GM11168 (cell line): ENCODE results near the gene SMIM45.

Source experiments
- in situ Hi-C: fragments of 300-500 bp; cut with MboI; formaldehyde crosslinking; loops from one replicate; pipeline ENCODE4 v1.12.0; 2022; ENCODE audit warnings: low sequenced_read_pairs; ENCODE audit not compliant: unreplicated experiment

SMIM45 gene

GRCh38 chr22:41915035-41915785 is 36.7 kb upstream of the SMIM45 start, which contains the start of gene SHISA8:
SHISA8 (minus strand) TSS chr22:41915074; CDS start chr22:41914667, 407 bp downstream.
- in situ Hi-C loops = no loop called here

DNA sequence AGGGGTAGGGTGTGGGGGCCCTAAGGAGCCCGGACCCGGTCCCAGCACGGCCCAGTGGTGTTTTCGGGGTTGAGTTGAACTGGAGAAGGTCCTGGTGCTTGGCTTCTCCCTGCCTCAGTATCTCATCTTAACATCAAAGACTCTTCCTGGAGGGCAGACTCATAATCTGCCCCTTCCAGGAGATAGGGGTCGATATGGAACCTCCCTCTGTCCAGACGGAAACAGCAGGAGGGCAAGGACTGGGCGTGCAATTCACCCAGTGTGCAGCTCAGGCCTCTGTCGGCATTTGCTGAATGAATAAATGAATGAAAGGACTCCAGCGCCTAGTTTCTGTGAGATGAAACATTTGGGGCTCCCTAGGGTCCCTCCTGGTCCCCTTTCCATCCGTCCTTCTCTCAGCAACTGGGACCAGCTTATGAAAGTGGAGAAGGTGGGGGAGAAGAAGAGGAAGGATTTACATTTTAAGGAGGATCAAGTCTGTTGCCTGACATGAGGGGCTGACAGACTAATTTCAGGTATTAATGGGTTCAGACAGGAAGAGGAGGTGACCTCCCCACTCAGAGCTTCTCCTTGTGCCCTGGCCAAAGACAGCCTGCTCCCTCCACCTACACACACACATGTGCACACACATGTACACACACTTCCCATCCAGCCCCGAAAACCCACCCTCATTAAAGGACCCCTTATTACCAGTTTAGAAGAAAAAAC is 36.0 kb upstream of the SMIM45 start:
- in situ Hi-C loops = no loop called here

- in situ Hi-C loops = no loop called here
Measured at GRCh38 chr22:41916745-41917358, 35.1 kb upstream of the SMIM45 start.

- in situ Hi-C loops = no loop called here
Measured at GRCh38 chr22:41917375-41917902, 34.5 kb upstream of the SMIM45 start.

- in situ Hi-C loops = no loop called here
Measured at GRCh38 chr22:41917903-41918791, 33.8 kb upstream of the SMIM45 start.

DNA sequence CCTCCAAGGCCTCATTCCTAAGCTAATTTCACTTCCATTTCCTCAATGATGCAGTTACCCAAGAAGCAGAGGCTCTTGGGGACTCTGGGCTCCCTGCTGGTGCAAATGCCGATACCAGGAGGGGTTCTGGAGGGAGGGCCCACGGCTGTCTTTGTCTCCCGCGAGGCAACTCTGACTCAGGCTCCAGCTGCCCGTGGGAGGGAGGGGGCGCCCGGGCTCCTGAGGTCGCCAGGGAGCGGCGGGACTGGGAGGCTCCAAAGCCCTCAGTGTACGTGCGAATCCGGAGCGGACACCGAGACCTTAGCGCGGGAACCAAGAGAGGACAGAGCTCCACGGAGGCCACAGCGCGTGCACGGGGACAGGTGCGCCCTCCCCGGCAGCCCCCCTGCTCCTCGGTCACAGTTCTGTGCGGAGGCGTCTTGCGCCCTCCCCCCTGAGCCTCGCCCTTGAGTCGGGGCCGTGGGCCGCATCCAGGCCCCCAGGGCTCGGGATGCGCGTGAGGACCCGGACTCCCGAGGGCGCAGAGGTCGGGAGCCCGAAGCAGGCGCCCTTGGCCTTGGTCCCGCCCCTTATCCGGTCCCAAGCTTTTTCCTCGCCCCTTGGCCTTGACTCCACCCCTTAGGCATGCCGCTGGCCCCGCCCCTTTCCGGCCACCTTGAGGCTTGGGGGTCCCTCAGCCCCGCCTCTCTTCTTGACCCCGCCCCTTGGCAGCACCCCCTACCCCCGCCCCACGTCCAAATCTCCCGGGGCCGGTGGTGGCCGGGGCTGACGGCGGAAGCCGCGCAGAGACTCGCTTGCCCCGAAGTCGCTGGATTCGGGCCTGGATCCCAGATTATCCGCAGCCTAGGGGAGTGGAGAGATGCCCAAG is 32.4 kb upstream of the SMIM45 start:
- in situ Hi-C loops = no loop called here

DNA sequence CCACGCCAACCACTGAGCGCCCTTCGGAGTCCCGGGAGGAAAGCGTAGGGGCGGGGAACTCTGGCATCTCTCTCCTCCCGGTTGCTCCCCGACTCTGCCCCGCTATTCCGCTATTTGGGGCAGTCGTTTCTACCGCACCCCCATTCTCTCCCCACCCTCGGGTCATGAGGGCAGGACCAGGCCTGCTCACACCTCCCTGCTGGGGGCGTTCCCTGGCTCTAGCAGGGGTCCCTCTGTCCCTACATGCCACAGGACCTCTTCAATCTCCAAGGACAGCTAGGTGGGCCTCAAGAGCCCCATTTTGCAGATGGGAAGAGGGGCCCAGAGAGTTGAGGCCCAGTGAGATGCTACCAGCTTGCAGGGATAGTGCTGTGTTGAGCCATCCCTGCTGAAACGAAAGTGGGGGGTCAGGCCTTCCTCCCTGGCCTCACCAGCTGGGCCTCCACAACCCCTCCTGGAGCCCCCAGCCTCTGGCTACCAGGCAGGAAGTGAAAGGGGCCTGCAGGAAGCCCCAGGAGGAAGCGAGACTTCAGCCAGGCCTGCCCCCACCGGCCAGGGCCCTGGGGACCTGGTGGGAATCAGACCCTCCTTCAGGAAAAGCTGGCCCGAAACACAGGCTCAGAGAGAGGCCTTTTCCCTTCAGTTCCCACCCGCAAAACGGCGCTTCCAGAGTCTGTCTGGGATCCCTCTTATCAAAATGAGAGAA is 31.5 kb upstream of the SMIM45 start:
- in situ Hi-C loops = no loop called here

DNA sequence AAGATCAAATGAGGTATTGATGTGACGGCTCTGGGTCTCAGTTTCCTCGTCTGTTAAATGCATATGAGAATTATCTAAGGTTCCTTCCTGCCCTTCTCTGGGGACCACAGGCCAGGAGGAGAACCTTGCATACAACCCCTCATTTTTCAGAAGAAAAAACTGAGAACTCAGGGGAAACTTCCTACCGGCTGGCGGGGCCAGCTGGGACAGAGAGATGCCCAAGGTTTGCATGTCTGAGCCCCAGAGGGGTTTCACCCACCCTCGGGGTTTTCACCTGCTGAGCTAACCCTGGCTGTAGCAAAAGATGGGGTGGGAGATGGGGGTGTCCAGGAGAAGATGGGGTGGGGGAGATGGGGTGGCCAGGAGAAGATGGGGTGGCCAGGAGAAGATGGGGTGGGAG is 29.6 kb upstream of the SMIM45 start:
- in situ Hi-C loops = no loop called here

- in situ Hi-C loops = no loop called here
Measured at GRCh38 chr22:41922940-41923594, 28.9 kb upstream of the SMIM45 start.

GRCh38 chr22:41923595-41924276 is 28.2 kb upstream of the SMIM45 start:
- in situ Hi-C loops = no loop called here

DNA sequence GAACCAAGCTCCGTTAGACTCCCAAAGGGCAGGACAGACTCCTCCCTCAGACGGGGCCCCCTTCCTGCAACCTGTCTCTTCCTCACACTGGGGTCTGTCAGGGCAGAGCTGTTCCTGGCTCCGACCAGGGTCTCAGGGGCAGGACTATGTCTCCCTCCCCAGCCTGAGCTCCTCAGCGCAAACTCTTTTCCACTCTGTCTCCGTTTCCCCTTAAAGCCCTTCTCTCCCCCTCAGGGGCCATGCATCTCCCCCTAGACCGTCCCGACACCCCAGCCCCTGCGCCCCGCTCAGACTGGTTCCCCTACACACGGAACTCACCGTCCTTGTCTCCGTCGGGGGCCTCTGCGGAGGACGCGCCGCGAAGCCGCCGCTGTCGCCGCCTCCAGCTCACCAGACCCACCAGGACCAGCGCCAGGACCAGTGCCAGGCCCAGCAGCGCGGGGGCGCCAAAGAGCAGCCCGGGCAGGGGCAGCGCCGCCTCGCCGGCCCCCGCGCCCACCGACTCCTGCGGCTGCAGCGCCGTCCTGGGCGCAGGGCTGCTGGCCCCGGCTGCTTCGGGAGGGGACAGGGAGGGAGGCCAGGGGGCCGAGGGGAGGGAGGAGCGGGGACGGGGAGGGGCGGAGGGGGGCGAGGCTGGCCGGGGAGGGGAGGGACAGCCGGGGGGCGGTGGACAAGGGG is 26.0 kb upstream of the SMIM45 start:
- in situ Hi-C loops = no loop called here

DNA sequence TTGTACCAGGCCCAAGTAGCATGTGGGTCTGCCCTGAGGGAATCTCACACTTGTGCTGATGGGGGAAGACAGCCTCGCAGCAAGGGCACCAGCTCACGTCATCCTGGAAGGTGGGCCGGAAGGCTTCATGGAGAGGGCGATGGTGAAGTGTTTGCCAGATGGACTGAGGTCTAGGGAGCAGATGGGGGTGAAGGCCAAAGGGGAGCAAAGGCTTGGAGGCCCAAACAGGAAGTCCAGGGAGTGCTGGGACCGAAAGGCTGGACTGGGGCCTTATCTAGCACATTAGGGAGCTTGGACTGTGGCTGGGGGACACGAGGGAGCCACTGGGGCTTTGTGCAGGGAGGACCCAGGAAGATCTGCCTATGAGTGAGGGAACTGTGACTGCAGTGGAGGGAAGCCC is 24.1 kb upstream of the SMIM45 start:
- in situ Hi-C loops = no loop called here

- in situ Hi-C loops = no loop called here
Measured at GRCh38 chr22:41928593-41929417, 23.1 kb upstream of the SMIM45 start.

GRCh38 chr22:41929418-41929810 is 22.5 kb upstream of the SMIM45 start:
- in situ Hi-C loops = no loop called here

- in situ Hi-C loops = no loop called here
Measured at GRCh38 chr22:41931701-41932269, 20.2 kb upstream of the SMIM45 start.

DNA sequence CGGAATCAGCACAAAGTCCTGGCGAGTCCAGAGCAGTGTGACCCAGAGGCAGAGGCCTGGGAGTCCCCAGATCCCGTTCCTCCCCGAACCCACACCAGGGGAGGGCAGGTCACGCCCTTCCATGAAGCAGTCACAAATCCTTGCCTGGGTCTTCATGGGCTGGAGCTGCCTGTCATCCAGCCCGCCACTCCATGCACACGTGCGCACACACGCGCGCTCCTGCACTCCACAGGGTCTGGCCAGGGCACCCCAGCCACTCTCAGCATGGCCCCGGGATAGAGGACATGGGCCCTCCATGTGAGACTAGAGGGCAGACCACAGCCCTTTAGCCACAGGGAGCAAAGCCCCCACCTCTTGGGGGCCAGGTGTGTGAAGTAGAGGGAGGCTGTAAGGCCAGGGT is 19.6 kb upstream of the SMIM45 start:
- in situ Hi-C loops = no loop called here
